ENCODE results near the gene AP1G1. TPM values are rescaled to one million over a fixed set of nuclear protein-coding genes. Genes with fewer than 3 reads are reported as not detected.

The AP1G1 gene
- total RNA-seq = 32.9 and 43.4 TPM in 2 replicates

GRCh38 chr16:71808593-71809459 lies at the start of gene AP1G1:
AP1G1 (minus strand) TSS chr16:71808834; CDS start chr16:71789479, 19,355 bp downstream.

DNA sequence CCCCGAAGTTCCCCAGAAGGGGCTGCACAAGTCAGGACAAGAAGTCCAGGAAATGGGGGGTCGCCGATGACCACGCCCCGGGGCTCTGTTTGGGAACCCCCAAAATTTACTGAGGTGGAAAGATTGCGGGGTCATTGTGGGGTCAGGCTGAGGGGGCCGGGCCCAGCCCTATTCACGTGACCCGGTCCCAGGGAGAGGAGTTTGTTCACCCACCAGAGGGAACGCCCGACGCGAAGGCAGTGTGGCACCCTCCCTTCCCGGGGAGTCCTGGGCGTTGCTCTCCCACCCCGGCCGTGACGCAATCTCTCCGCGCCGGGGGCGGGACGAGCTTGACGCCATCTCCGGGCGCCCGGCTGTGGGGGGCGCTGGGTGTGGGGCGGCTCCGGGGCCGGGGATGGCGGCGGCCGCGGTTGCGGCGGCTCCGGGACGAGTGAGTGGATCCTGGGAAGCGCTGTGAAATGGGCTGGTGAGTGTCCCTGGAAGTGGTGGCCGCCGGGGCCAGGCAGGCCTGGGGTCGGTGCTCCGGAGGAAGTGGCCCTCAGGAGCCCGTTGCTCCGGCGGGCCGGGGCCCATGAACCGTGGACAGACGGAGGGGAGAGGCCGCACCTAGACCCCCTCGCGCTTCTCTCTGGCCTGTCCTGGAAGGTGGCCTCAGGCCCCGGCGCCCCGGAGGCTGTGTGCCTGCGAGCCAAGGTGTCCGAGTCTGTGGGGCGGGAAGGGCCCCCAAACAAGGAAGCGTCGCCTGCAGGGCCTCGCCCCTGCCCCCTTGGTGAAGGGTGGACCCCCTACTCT lies 37.2 kb upstream of the AP1G1 start, which contains the start of gene ATXN1L:
Gene ATXN1L (plus strand): TSS at position 338 of the 792 bp plus-strand sequence. CDS start 3,765 bp downstream, outside the sequence.

DNA sequence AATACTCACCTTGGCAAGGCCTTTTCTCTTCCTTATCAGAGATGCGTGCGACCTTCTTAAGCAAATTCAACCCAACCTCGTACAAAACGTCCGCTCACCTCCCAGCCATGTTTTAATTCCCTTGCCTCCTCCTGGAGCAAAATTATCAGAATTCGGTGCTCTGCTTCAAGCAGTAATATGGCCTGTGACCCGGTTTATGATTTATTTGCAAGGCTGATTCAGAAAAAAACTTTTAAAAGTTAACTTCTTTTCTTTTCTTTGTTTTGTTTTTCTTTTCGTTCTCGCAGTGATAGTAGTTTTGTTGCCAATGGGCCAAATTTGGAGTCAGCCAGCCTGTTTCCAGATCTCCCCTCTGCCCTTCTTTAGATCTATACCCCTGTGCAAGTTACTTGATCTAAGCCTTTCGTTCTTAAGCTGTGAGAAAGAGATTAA lies 84.3 kb downstream of the AP1G1 start, which contains the start of gene PHLPP2:
Gene PHLPP2 (minus strand): TSS at position 382 of the 432 bp plus-strand sequence. CDS start 9,906 bp downstream, outside the sequence.

Other genes with a start within 250 kb of the AP1G1 start
- not detected in 2 replicates for gene TAT, start 231.7 kb downstream of the AP1G1 start, total RNA-seq
- not detected in 2 replicates for gene MARVELD3, start 182.7 kb downstream of the AP1G1 start, total RNA-seq
- 3.4 and 3.6 TPM in 2 replicates for gene PHLPP2, start 84.1 kb downstream of the AP1G1 start, total RNA-seq
- gene ATXN1L, start 37.1 kb upstream of the AP1G1 start, total RNA-seq = 11.2 and 11.5 TPM in 2 replicates
- gene ZNF821, start 75.3 kb upstream of the AP1G1 start, total RNA-seq = 4.1 and 6.0 TPM in 2 replicates
- gene IST1, start 86.7 kb upstream of the AP1G1 start, total RNA-seq = 112 and 122 TPM in 2 replicates
- not detected in 2 replicates for gene PKD1L3, start 191.6 kb upstream of the AP1G1 start, total RNA-seq
- gene DHODH, start 199.9 kb upstream of the AP1G1 start, total RNA-seq = 8.5 and 9.9 TPM in 2 replicates
- gene HP, start 245.7 kb upstream of the AP1G1 start, total RNA-seq = 2.8 TPM in 1 of 2 replicates, not detected in the other